ENCODE measurements around the gene FAM131B.

FAM131B gene

GRCh38 chr7:143325240-143325639, 37.3 kb downstream of the FAM131B start:
- in situ Hi-C loops (cut with MboI; ENCODE audit: low sequenced_read_pairs): no loop called here

GRCh38 chr7:143323653-143324052, 38.9 kb downstream of the FAM131B start:
- in situ Hi-C loops (cut with MboI; ENCODE audit: low sequenced_read_pairs): no loop called here

- in situ Hi-C loops (cut with MboI; ENCODE audit: low sequenced_read_pairs): no loop called here
These were observed 39.5 kb downstream of the FAM131B start for GRCh38 chr7:143322760-143323633.

- in situ Hi-C loops (cut with MboI; ENCODE audit: low sequenced_read_pairs): no loop called here
These were observed 40.8 kb downstream of the FAM131B start for GRCh38 chr7:143321734-143322133.

GRCh38 chr7:143321242-143321641, 41.3 kb downstream of the FAM131B start:
- in situ Hi-C loops (cut with MboI; ENCODE audit: low sequenced_read_pairs): no loop called here

GRCh38 chr7:143320620-143321019, 41.9 kb downstream of the FAM131B start:
- in situ Hi-C loops (cut with MboI; ENCODE audit: low sequenced_read_pairs): no loop called here

GRCh38 chr7:143318661-143319060, 43.9 kb downstream of the FAM131B start:
- in situ Hi-C loops (cut with MboI; ENCODE audit: low sequenced_read_pairs): no loop called here

- in situ Hi-C loops (cut with MboI; ENCODE audit: low sequenced_read_pairs): no loop called here
These were observed 46.0 kb downstream of the FAM131B start for GRCh38 chr7:143316492-143316891.

GRCh38 chr7:143315776-143316175, 46.7 kb downstream of the FAM131B start, which contains the start of gene CLCN1:
TSS of gene CLCN1 (plus strand) at chr7:143316111. CDS start at chr7:143316213, 102 bp downstream.
- in situ Hi-C loops (cut with MboI; ENCODE audit: low sequenced_read_pairs): no loop called here

- in situ Hi-C loops (cut with MboI; ENCODE audit: low sequenced_read_pairs): no loop called here
These were observed 48.4 kb downstream of the FAM131B start for GRCh38 chr7:143314127-143314526.

- in situ Hi-C loops (cut with MboI; ENCODE audit: low sequenced_read_pairs): no loop called here
These were observed 53.9 kb downstream of the FAM131B start for GRCh38 chr7:143308632-143309031.

- in situ Hi-C loops (cut with MboI; ENCODE audit: low sequenced_read_pairs): no loop called here
These were observed 57.0 kb downstream of the FAM131B start for GRCh38 chr7:143305423-143306070.

- in situ Hi-C loops (cut with MboI; ENCODE audit: low sequenced_read_pairs): no loop called here
These were observed 57.6 kb downstream of the FAM131B start for GRCh38 chr7:143304938-143305337.

- in situ Hi-C loops (cut with MboI; ENCODE audit: low sequenced_read_pairs): no loop called here
These were observed 58.8 kb downstream of the FAM131B start for GRCh38 chr7:143303733-143304132.
